ENCODE results near the gene RGS2. TPM values are rescaled to one million over a fixed set of nuclear protein-coding genes. Genes with fewer than 3 reads are reported as not detected.

RGS2 gene
- polyA plus RNA-seq, 1 donor from 2014 or later, result 189 TPM

- H2AFZ ChIP-seq (ENCODE audit: low read depth, low read length), result no peak overlapping the region
These were observed 18.1 kb downstream of the RGS2 start for GRCh38 chr1:192826791-192827546.

DNA sequence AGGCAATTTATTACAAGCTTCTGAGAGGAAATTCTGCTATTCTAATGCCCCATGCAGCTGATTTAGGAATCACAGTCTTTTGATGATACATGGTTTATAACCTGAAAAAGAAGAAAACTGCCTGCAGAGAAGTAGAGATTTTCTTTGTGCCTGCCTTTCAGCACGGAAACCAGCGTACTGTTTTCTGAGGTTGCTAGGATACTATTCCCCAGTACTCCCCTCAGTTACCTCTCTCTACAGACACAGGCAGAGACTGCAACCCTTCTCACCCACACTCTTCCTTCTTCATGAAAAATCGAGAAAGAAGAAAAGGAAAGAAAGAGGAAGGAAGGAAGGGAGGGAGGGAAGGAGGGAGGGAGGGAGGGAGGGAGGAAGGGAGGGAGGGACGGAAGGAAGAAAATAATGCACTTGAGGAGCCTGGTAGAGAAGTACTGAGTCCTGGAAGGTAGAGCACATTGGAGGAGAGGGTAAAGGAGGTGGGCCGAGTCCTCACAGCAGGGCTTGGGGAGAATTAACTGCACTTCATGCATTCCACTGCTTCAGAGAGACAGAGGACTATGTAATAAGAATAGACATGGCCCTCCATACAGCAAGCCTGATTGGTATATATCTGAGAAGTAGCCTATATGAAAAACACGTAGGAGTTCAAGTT is 21.9 kb downstream of the RGS2 start:
- Histone ChIP-seq H3K27me3 (ENCODE audit: insufficient read depth, low read depth, low read length) (no peaks in the 10 kb centered on the region), H3K9me2 (ENCODE audit: insufficient read depth, low read length) (no peaks in the 10 kb centered on the region), H3K36me3 (ENCODE audit: insufficient read depth, low read length) (no peaks in the 10 kb centered on the region), H3K27ac (ENCODE audit: low read length) (peak overlapping the region; percentile 78), H3F3A (ENCODE audit: insufficient read depth, low read length, poor library complexity, severe bottlenecking) (no peaks in the 10 kb centered on the region), H3K79me2 (replicated peaks; ENCODE audit: insufficient read depth, low read length) (no peaks in the 10 kb centered on the region), H2AFZ (ENCODE audit: low read depth, low read length) (no peak overlapping the region), H3K4me2 (ENCODE audit: low read length) (no peak overlapping the region), H4K20me1 (ENCODE audit: insufficient read depth) (no peaks in the 10 kb centered on the region), H3K4me3 (ENCODE audit: low read length) (no peak overlapping the region), H3K9ac (ENCODE audit: low read length) (peak overlapping the region; percentile 50), H3K9me3 (ENCODE audit: low read length) (no peaks in the 10 kb centered on the region)
- TF ChIP-seq SMC3 (conservative IDR thresholded peaks at IDR 0.05; ENCODE audit: poor library complexity) (no peak), REST (IDR thresholded peaks at IDR 0.05; ENCODE audit: borderline replicate concordance) (peak; percentile 19), POLR2AphosphoS5 (IDR thresholded peaks at IDR 0.05) (peak; percentile 40), EP300 (conservative IDR thresholded peaks at IDR 0.05; ENCODE audit: poor library complexity, severe bottlenecking) (no peak)

More at GRCh38 chr1:192826791-192827546, 18.1 kb downstream of the RGS2 start:
- Histone ChIP-seq H3F3A (ENCODE audit: insufficient read depth, low read length, poor library complexity, severe bottlenecking) (no peaks in the 10 kb centered on the region), H3K27ac (ENCODE audit: low read length) (peak overlapping the region; percentile 18), H3K9me3 (ENCODE audit: low read length) (no peaks in the 10 kb centered on the region), H3K79me2 (replicated peaks; ENCODE audit: insufficient read depth, low read length) (no peaks in the 10 kb centered on the region), H3K9me2 (ENCODE audit: insufficient read depth, low read length) (no peaks in the 10 kb centered on the region), H3K4me2 (ENCODE audit: low read length) (no peak overlapping the region), H4K20me1 (ENCODE audit: insufficient read depth) (no peaks in the 10 kb centered on the region), H3K36me3 (ENCODE audit: insufficient read depth, low read length) (no peaks in the 10 kb centered on the region), H3K4me3 (ENCODE audit: low read length) (no peak overlapping the region), H3K27me3 (ENCODE audit: insufficient read depth, low read depth, low read length) (no peaks in the 10 kb centered on the region), H3K9ac (ENCODE audit: low read length) (no peak overlapping the region)
- TF ChIP-seq MXI1 (conservative IDR thresholded peaks at IDR 0.05; ENCODE audit: poor library complexity, severe bottlenecking) (no peak), EP300 (conservative IDR thresholded peaks at IDR 0.05; ENCODE audit: poor library complexity, severe bottlenecking) (peak; percentile 77)

DNA sequence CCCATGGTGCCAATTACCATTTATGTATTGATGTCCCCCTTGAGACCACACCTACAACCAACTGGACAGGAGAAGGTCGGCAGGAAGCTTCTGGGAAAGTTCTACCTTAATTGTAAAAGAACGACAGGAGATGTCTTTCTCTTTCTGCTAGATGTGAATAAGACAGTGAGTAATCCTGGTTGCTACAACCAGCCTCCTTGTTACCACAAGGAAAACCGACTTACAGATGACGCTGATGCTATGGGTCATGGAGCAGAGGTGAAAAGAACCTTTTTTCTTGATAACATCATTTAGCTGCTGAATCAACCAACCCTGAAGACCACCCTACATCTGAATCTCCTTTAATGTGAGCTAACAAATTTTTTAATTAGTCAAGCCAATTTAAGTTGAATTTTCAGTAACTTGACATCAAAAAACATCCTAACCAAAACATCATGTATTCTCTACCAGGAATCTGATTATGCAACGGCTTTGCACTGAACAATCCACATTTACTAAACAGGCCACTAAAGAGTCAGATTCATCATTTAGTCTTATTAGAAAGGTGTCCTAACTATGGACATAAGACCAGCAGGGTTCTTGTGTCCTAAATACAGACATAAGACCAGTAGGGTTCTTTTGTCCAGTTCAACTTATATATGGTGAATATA is 23.0 kb downstream of the RGS2 start:
- H3K36me3 ChIP-seq (ENCODE audit: insufficient read depth, low read length), result no peaks in the 10 kb centered on the region
- no peaks in the 10 kb centered on the region for H3K27me3 ChIP-seq (ENCODE audit: insufficient read depth, low read depth, low read length)
- no peak overlapping the region for H3K4me3 ChIP-seq (ENCODE audit: low read length)
- no peaks in the 10 kb centered on the region for H4K20me1 ChIP-seq (ENCODE audit: insufficient read depth)
- H3K9me2 ChIP-seq (ENCODE audit: insufficient read depth, low read length), result no peaks in the 10 kb centered on the region
- peak overlapping the region; percentile 78 for H3K27ac ChIP-seq (ENCODE audit: low read length)
- no peak overlapping the region for H2AFZ ChIP-seq (ENCODE audit: low read depth, low read length)
- no peak overlapping the region for H3K4me2 ChIP-seq (ENCODE audit: low read length)
- no peaks in the 10 kb centered on the region for H3K79me2 ChIP-seq (replicated peaks; ENCODE audit: insufficient read depth, low read length)
- no peaks in the 10 kb centered on the region for H3K9me3 ChIP-seq (ENCODE audit: low read length)
- no peaks in the 10 kb centered on the region for H3F3A ChIP-seq (ENCODE audit: insufficient read depth, low read length, poor library complexity, severe bottlenecking)
- TF ChIP-seq MXI1 (conservative IDR thresholded peaks at IDR 0.05; ENCODE audit: poor library complexity, severe bottlenecking) (no peak), POLR2AphosphoS5 (IDR thresholded peaks at IDR 0.05) (no peak), EZH2 (IDR thresholded peaks at IDR 0.05; ENCODE audit: borderline replicate concordance, insufficient read depth, low read length, poor library complexity, severe bottlenecking) (no peak), REST (IDR thresholded peaks at IDR 0.05; ENCODE audit: borderline replicate concordance) (no peak), EP300 (conservative IDR thresholded peaks at IDR 0.05; ENCODE audit: poor library complexity, severe bottlenecking) (no peak), TAF1 (IDR thresholded peaks at IDR 0.05; ENCODE audit: low read depth) (no peak), SMC3 (conservative IDR thresholded peaks at IDR 0.05; ENCODE audit: poor library complexity) (no peak), RAD21 (conservative IDR thresholded peaks at IDR 0.05) (no peak)
- TF ChIP-seq, protein P1, sequence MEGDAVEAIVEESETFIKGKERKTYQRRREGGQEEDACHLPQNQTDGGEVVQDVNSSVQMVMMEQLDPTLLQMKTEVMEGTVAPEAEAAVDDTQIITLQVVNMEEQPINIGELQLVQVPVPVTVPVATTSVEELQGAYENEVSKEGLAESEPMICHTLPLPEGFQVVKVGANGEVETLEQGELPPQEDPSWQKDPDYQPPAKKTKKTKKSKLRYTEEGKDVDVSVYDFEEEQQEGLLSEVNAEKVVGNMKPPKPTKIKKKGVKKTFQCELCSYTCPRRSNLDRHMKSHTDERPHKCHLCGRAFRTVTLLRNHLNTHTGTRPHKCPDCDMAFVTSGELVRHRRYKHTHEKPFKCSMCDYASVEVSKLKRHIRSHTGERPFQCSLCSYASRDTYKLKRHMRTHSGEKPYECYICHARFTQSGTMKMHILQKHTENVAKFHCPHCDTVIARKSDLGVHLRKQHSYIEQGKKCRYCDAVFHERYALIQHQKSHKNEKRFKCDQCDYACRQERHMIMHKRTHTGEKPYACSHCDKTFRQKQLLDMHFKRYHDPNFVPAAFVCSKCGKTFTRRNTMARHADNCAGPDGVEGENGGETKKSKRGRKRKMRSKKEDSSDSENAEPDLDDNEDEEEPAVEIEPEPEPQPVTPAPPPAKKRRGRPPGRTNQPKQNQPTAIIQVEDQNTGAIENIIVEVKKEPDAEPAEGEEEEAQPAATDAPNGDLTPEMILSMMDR (IDR thresholded peaks at IDR 0.05; ENCODE audit: poor library complexity, severe bottlenecking), result no peak
- peak overlapping the region; percentile 50 for H3K9ac ChIP-seq (ENCODE audit: low read length)

Data from neural cell (in vitro differentiated cells).